Epithelial cell of proximal tubule (primary cell): ENCODE data around the gene SLC5A3. TPM values are rescaled to one million over a fixed set of nuclear protein-coding genes. Genes with fewer than 3 reads are reported as not detected.

Experiments
- DNase-seq: peaks from one replicate; pipeline ENCODE4 v3.0.0-alpha.2; 2011; ENCODE audit warnings: low read depth
- H3K4me3 ChIP-seq: 2 replicates; pipeline ENCODE4 v1.5.1; 2011; ENCODE audit warnings: low read depth, mild to moderate bottlenecking, low read length
- total RNA-seq: library from RNA; depleted of rRNA; stranded (reverse); fragments of >200 nt; gene quantifications from 2 replicates; pipeline ENCODE4 v1.2.3, GENCODE V29; 2015
- TF ChIP-seq, protein P1 (sequence below): conservative IDR thresholded peaks from 2 replicates; pipeline ENCODE4 v1.5.1; 2012; ENCODE audit warnings: low read depth, mild to moderate bottlenecking, low read length

Gene SLC5A3
- total RNA-seq, 1 donor from 2014 or later: 13.7 TPM

- no peak for DNase-seq
- TF ChIP-seq, protein P1, sequence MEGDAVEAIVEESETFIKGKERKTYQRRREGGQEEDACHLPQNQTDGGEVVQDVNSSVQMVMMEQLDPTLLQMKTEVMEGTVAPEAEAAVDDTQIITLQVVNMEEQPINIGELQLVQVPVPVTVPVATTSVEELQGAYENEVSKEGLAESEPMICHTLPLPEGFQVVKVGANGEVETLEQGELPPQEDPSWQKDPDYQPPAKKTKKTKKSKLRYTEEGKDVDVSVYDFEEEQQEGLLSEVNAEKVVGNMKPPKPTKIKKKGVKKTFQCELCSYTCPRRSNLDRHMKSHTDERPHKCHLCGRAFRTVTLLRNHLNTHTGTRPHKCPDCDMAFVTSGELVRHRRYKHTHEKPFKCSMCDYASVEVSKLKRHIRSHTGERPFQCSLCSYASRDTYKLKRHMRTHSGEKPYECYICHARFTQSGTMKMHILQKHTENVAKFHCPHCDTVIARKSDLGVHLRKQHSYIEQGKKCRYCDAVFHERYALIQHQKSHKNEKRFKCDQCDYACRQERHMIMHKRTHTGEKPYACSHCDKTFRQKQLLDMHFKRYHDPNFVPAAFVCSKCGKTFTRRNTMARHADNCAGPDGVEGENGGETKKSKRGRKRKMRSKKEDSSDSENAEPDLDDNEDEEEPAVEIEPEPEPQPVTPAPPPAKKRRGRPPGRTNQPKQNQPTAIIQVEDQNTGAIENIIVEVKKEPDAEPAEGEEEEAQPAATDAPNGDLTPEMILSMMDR: no peak
- H3K4me3 ChIP-seq: no peak overlapping the region
Observed at GRCh38 chr21:34097442-34097841, 24.1 kb downstream of the SLC5A3 start.

GRCh38 chr21:34100337-34100736, 27.0 kb downstream of the SLC5A3 start:
- TF ChIP-seq, protein P1: no peak
- no peak for DNase-seq
- H3K4me3 ChIP-seq: no peak overlapping the region

GRCh38 chr21:34100790-34101189, 27.4 kb downstream of the SLC5A3 start:
- DNase-seq: no peak
- H3K4me3 ChIP-seq: no peak overlapping the region
- TF ChIP-seq, protein P1: no peak

DNA sequence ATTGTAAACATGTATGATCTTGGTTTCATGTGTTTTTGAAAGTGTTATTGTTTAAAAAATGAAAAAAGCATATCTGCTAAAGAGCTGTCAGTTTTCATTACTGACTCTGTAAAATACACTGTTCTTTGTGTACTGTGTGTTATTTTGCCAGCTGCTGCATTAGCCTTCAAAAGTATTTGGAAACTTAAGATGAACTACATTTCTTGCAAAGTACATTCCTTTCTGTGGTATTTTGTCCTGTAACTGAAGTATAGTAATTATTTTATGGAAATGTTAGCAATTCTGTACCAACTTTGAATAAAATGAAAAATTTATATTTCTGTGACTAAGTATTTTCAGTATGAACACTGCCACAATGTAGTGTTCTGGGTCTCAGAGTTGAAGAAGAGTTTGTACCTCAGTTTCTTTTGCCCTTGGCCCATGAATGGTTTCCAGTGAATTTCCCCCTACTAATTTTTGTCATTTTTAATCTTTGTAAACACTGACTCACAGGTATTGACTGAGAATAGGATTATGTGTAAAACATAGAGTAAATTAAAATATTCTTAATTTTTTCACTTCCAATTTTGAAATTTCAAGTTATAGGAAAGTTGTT, 32.7 kb downstream of the SLC5A3 start:
- TF ChIP-seq, protein P1: no peak
- no peak overlapping the region for H3K4me3 ChIP-seq
- no peak for DNase-seq

DNA sequence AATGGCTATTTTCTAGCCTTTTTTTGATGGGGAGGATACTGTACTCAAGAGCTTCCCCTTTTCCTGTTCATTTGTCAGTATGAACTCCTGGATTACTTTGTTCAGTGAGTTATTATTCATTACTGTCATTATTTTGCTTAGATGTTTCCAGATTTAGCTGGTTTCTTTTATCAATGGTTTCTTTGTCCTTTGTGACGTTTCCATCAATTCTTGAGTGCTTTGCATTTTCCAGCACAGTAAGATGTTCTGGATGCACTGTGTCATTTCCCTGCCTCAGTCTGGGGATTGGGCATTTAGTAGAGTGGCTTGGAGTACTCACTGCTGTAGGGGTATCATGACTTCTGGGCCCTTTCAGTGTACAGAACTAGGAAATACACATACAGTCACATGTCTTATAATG, 34.2 kb downstream of the SLC5A3 start:
- H3K4me3 ChIP-seq: no peak overlapping the region
- TF ChIP-seq, protein P1: no peak
- no peak for DNase-seq

DNA sequence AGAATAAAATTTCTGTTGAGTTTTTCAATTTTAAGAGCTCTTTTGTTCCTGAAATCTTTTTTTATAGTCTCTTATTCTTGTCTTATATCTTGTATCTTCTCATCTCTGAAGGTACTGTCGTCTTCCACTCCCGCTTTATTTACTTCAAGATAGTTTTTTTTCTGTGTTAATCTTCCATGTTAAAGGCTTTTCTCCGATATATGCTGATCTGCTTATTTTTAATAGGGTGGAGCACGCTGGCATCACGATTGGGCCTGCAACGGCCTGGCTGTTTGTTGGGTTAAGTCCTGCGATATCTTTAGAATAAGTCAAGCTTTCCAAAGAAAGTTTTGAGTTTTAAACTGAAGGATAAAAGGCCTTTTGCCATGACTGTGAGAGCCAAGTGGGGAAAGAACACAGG, 35.7 kb downstream of the SLC5A3 start:
- no peak overlapping the region for H3K4me3 ChIP-seq
- TF ChIP-seq, protein P1: no peak
- DNase-seq: no peak

DNA sequence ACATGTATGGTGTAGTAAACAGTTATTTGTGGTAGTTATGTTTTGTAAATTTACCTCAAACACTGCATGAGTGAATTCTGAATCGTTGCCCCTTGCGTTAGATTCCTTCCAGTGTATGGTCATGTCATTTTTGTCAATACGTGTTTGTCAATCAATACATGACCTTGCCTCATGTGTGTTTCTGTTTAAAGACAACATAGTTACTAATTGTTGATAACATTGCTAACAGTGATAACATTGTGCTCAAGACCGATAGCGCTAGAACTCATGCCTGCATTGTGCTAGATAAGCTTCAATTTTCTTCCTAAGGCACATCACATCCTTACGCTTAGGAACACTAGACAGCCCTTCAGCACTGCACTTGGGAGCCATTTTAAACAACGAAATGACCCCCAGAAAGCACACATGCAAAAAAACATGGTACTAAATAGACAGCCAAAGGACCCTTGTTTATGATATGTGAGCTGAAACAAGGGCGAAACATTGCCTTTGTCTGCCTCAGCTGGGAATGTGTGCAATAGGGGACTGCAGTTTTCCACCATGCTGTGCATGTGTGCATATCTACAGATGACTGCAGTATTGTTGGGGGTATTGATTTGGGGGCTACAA, 37.3 kb downstream of the SLC5A3 start:
- TF ChIP-seq, protein P1: no peak
- H3K4me3 ChIP-seq: no peak overlapping the region
- DNase-seq: no peak
